D721Med (cell line): ENCODE data around the gene EIF3B.
A peak's percentile ranks its signal among the peaks of the same experiment; 100 is the strongest.

Experiments used
- DNase-seq: peaks from one replicate; pipeline ENCODE4 v3.0.0; 2011; ENCODE audit warnings: low spot score; ENCODE audit not compliant: insufficient read length
- FAIRE-seq: peaks from 2 replicates; lab custom pipeline; 2011; peaks lifted over from hg19 to GRCh38; lab: Jason Lieb, UNC
- CTCF ChIP-seq: IDR thresholded peaks from 2 replicates; pipeline ENCODE4 v1.5.1; 2012; ENCODE audit warnings: mild to moderate bottlenecking, control low read depth; ENCODE audit not compliant: insufficient read depth; ENCODE audit errors: missing control alignments

Gene EIF3B

GRCh38 chr7:2402687-2403013 lies 48.0 kb downstream of the EIF3B start:
- FAIRE-seq = no peak
- DNase-seq = no peak
- no peak for TF ChIP-seq CTCF

GRCh38 chr7:2403014-2403717 lies 48.5 kb downstream of the EIF3B start, which contains the start of gene CHST12:
TSS of gene CHST12 (plus strand) at chr7:2403611. CDS start at chr7:2432640, 29,029 bp downstream.
- DNase-seq = peak; percentile 98
- FAIRE-seq = no peak
- TF ChIP-seq CTCF = no peak

DNA sequence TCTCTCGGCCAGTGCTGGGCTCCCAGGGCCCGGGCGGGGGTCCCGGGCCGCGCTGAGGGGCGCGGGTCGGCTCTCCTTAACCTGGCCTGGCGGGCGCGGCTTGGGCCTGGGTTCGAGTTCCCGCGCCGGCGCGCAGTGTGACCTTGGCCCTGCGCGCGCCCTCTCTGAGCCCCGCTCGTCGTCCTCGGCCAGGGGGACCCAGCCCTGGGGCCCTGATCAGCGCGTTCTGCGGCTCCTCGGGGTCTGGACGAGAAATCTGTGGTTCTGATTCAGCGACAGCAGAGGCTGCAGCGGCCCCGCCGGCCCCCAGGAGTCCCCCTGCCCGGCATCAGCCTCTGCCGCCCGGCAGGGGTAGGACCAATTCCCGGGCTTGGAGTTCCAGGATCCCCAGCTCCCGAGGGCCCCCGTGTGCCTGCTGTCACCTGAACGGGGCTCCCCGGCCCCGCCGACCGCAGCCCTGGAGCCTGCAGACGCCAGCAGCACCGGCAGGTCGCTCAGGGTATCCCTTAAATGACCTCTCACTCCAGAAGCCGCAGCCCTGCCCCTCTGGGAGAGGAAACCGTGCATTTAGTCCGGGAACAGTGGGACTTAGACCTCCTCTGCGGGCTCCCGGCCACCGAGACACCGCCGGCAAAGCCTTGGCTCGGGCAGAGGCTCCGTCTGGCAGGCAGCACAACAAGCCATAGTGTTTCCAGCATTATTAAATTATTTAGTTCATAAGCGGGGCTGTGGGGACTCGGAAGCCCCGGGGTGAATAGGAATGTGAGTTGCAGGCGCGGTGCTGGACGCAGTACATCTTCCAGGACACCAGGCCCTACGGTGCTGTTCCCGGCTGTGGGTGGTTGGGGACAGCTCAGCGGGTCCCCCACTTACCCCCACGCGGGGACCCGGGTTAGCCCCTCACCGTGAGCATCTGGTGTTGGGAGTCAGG lies 49.4 kb downstream of the EIF3B start:
- FAIRE-seq = no peak
- TF ChIP-seq CTCF = no peak
- no peak for DNase-seq

GRCh38 chr7:2404714-2405119 lies 50.1 kb downstream of the EIF3B start:
- FAIRE-seq (no peak), DNase-seq (no peak)
- no peak for TF ChIP-seq CTCF

- no peak for TF ChIP-seq CTCF
- FAIRE-seq (no peak), DNase-seq (no peak)
Measured at GRCh38 chr7:2405201-2405600, 50.6 kb downstream of the EIF3B start.

- no peak for TF ChIP-seq CTCF
- FAIRE-seq (no peak), DNase-seq (no peak)
Measured at GRCh38 chr7:2405601-2406345, 51.1 kb downstream of the EIF3B start.
